SJSA1 (cell line): ENCODE results near the gene RIMBP2. TPM values are rescaled to one million over a fixed set of nuclear protein-coding genes. Genes with fewer than 3 reads are reported as not detected.

ENCODE experiments used
- DNase-seq, 2 experiments: peaks; one replicate each; pipeline ENCODE4 v3.0.0-alpha.2; 2015 to 2020; ENCODE audit warnings: low spot score in 2 of 2, low read depth in 1 of 2
- H3K27ac ChIP-seq: fragments of 250-450 bp; sonication (Bioruptor Pico); 2 replicates; pipeline ENCODE4 v1.5.1; 2020; ENCODE audit warnings: mild to moderate bottlenecking, moderate library complexity
- H3K27me3 ChIP-seq: fragments of 250-450 bp; sonication (Bioruptor Pico); replicated peaks from 2 replicates; pipeline ENCODE4 v1.5.1; 2020; ENCODE audit warnings: mild to moderate bottlenecking, moderate library complexity
- H3K36me3 ChIP-seq: fragments of 250-450 bp; sonication (Bioruptor Pico); 2 replicates; pipeline ENCODE4 v1.5.1; 2020; ENCODE audit warnings: mild to moderate bottlenecking
- H3K4me1 ChIP-seq: fragments of 250-450 bp; sonication (Bioruptor Pico); replicated peaks from 2 replicates; pipeline ENCODE4 v1.6.1; 2021; ENCODE audit warnings: mild to moderate bottlenecking
- H3K4me3 ChIP-seq: fragments of 250-450 bp; sonication (Bioruptor Pico); 2 replicates; pipeline ENCODE4 v1.5.1; 2020; ENCODE audit warnings: mild to moderate bottlenecking
- H3K9me3 ChIP-seq: fragments of 250-450 bp; sonication (Bioruptor Pico); replicated peaks from 2 replicates; pipeline ENCODE4 v1.5.1; 2020; ENCODE audit warnings: mild to moderate bottlenecking
- total RNA-seq: library from RNA; depleted of rRNA; stranded (reverse); fragments of >200 nt; shearing (Covaris generic); gene quantifications from 2 replicates; pipeline ENCODE4 v1.2.3, GENCODE V29; 2014

RIMBP2 gene
- total RNA-seq, 1 experiment from 2014 or later, result 0.16 TPM

DNA sequence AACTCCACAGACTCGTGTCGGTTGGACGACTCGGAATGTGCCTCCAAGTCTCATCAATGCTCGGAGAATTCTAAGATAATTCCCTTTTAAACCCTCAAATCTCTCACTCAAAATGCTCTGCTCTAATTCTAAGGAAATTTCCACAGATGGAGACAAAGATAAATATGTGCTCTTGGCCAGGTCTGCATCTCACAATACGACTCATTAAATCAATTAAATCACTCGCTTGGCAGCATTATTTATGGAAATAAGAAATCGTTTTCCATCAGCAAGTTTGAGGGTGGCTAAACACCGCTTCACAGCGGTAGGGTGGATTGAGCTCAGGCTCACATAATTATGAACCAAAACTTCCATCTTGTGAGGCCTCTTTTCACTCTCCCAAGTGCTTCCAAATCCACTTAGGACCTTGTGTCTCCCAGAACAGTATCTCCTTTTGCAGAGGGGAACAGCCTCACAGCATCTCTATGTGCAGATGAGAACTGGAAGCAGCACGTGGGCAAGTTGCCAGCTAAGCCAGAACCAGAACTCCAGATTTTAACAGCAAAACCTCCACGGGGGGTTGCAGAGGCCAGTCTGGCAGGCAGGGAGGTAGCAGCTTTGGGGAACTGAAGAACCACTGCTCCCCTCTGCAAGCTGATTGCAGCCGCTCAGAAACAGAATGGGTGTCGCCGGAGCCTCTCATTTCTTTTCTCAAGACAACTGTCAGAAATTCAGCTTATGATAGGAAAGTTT is 43.8 kb downstream of the RIMBP2 start:
- peaks cover 2% of the 10 kb centered on the region; the same call in 1 of the 2 replicates for H3K9me3 ChIP-seq

DNA sequence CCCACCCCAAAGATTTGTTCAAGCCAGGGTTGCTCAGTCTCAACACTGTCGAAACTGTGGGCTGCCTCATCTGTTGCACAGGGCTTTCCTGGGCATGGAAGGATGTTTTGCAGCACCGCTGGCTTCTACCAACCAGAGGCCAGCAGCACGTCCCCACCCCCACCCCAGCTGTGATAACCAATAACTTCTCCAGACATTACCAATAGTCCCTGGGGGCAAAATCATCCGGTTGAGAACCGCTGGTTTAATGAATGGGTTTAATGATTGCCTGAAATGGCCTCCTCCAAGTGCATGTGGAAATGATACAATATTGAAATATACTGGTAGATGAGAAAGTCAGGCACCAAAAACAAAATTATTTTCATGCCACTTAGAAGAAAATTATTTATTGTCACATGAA is 44.5 kb downstream of the RIMBP2 start:
- H3K27ac ChIP-seq, result no peak overlapping the region
- H3K4me1 ChIP-seq, result no peaks in the 10 kb centered on the region
- H3K27me3 ChIP-seq, result no peaks in the 10 kb centered on the region
- no peak overlapping the region for H3K4me3 ChIP-seq
- H3K9me3 ChIP-seq, result no peaks in the 10 kb centered on the region; the same call in 1 of the 2 replicates
- H3K36me3 ChIP-seq, result no peaks in the 10 kb centered on the region
- DNase-seq, result no peak

More for the DNA sequence above, 43.8 kb downstream of the RIMBP2 start:
- Histone ChIP-seq H3K4me1 (no peaks in the 10 kb centered on the region), H3K27me3 (no peaks in the 10 kb centered on the region), H3K36me3 (no peaks in the 10 kb centered on the region), H3K27ac (no peak overlapping the region), H3K4me3 (no peak overlapping the region)
- no peak for DNase-seq

GRCh38 chr12:130669797-130670196 is 46.3 kb downstream of the RIMBP2 start:
- H3K27ac ChIP-seq, result no peak overlapping the region
- H3K27me3 ChIP-seq, result no peaks in the 10 kb centered on the region
- no peaks in the 10 kb centered on the region for H3K4me1 ChIP-seq
- no peak overlapping the region for H3K4me3 ChIP-seq
- no peaks in the 10 kb centered on the region; the same call in none of the 2 replicates for H3K9me3 ChIP-seq
- no peaks in the 10 kb centered on the region for H3K36me3 ChIP-seq
- DNase-seq, result no peak

GRCh38 chr12:130669205-130669557 is 46.9 kb downstream of the RIMBP2 start:
- Histone ChIP-seq H3K4me3 (no peak overlapping the region), H3K36me3 (no peaks in the 10 kb centered on the region), H3K4me1 (no peaks in the 10 kb centered on the region), H3K27me3 (no peaks in the 10 kb centered on the region), H3K9me3 (no peaks in the 10 kb centered on the region; the same call in none of the 2 replicates), H3K27ac (no peak overlapping the region)
- DNase-seq, result no peak

GRCh38 chr12:130668286-130669204 is 47.6 kb downstream of the RIMBP2 start:
- Histone ChIP-seq H3K4me1 (no peaks in the 10 kb centered on the region), H3K27ac (no peak overlapping the region), H3K9me3 (no peaks in the 10 kb centered on the region; the same call in none of the 2 replicates), H3K36me3 (no peaks in the 10 kb centered on the region), H3K27me3 (no peaks in the 10 kb centered on the region), H3K4me3 (no peak overlapping the region)
- DNase-seq, result no peak

GRCh38 chr12:130667421-130667960 is 48.6 kb downstream of the RIMBP2 start:
- no peaks in the 10 kb centered on the region for H3K36me3 ChIP-seq
- H3K4me1 ChIP-seq, result no peaks in the 10 kb centered on the region
- H3K4me3 ChIP-seq, result no peak overlapping the region
- no peak for DNase-seq
- H3K9me3 ChIP-seq, result no peaks in the 10 kb centered on the region; the same call in none of the 2 replicates
- no peak overlapping the region for H3K27ac ChIP-seq
- H3K27me3 ChIP-seq, result no peaks in the 10 kb centered on the region

DNA sequence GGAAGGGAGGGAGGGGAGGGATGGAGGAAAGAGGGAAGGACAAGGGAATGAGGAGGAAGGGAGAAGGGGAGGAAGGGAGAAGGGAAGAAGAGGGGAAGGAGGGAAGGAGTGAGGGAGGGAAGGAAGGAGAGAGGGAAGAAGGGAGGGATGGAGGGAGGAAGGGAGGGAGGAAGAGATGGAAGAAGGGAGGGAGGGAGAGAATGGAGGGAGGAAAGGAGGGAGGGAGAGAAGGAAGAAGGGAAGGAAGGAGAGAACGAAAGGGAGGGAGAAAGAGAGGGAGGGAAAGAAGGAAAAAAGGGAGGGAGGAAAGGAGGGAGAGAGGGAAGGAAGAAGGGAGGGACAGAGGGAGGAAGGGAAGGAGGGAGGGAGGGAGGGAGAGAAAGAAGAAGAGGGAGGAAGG is 49.5 kb downstream of the RIMBP2 start:
- H3K9me3 ChIP-seq, result no peaks in the 10 kb centered on the region; the same call in none of the 2 replicates
- DNase-seq, result no peak

DNA sequence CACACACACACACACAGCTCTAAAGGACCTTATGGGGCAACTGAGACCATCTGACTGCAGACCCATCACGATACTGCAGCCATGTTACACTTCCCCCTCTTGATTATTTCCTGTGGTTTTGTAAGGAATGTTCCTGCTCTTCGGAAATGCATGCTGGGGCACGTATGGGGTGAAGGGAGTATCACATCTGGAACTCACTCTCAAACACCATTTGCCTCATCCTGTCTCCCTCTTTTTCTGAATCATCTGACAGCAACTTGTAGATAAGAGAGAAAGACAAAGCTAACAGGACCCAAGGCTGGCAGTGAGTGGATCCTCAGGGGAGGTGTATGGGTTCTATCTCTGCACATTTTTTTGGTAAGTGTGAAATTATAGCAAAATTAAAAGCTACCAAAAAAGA is 50.3 kb downstream of the RIMBP2 start:
- no peaks in the 10 kb centered on the region for H3K27me3 ChIP-seq
- H3K9me3 ChIP-seq, result peaks cover 2% of the 10 kb centered on the region
- H3K36me3 ChIP-seq, result no peaks in the 10 kb centered on the region
- DNase-seq, result no peak
- no peak overlapping the region for H3K27ac ChIP-seq
- no peaks in the 10 kb centered on the region for H3K4me1 ChIP-seq
- H3K4me3 ChIP-seq, result no peak overlapping the region

More for the DNA sequence above, 49.5 kb downstream of the RIMBP2 start:
- Histone ChIP-seq H3K4me3 (no peak overlapping the region), H3K27ac (no peak overlapping the region), H3K27me3 (no peaks in the 10 kb centered on the region), H3K36me3 (no peaks in the 10 kb centered on the region), H3K4me1 (no peaks in the 10 kb centered on the region)

- no peak for DNase-seq
- Histone ChIP-seq H3K9me3 (peaks cover 8% of the 10 kb centered on the region), H3K27me3 (no peaks in the 10 kb centered on the region), H3K27ac (no peak overlapping the region), H3K36me3 (no peaks in the 10 kb centered on the region), H3K4me1 (no peaks in the 10 kb centered on the region), H3K4me3 (no peak overlapping the region)
These were observed 51.3 kb downstream of the RIMBP2 start for GRCh38 chr12:130664772-130665171.

- DNase-seq, result no peak
- Histone ChIP-seq H3K4me1 (no peaks in the 10 kb centered on the region), H3K9me3 (peaks cover 8% of the 10 kb centered on the region), H3K27me3 (no peaks in the 10 kb centered on the region), H3K36me3 (no peaks in the 10 kb centered on the region), H3K4me3 (no peak overlapping the region), H3K27ac (no peak overlapping the region)
These were observed 51.8 kb downstream of the RIMBP2 start for GRCh38 chr12:130664252-130664651.

DNA sequence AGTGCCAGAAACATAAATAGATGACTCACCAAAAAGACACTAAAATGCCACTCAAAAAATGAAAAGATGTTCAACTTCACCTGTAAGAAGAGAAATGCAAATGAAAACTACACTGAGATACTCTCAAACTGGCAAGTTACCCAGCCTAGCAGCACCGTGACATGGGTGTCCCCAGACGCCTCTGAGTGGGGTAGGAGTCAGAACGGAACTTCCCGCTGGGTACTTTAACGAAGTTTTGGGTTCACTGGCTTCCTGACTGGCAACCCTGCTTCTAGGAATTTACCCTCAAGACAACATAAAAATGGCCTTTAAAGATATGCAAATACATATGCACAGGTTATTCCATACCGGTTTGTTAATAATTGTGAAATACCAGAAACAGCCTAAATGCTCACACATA is 52.6 kb downstream of the RIMBP2 start:
- Histone ChIP-seq H3K4me1 (no peaks in the 10 kb centered on the region), H3K9me3 (peaks cover 8% of the 10 kb centered on the region), H3K36me3 (no peaks in the 10 kb centered on the region), H3K27ac (no peak overlapping the region), H3K4me3 (no peak overlapping the region), H3K27me3 (no peaks in the 10 kb centered on the region)
- no peak for DNase-seq

DNA sequence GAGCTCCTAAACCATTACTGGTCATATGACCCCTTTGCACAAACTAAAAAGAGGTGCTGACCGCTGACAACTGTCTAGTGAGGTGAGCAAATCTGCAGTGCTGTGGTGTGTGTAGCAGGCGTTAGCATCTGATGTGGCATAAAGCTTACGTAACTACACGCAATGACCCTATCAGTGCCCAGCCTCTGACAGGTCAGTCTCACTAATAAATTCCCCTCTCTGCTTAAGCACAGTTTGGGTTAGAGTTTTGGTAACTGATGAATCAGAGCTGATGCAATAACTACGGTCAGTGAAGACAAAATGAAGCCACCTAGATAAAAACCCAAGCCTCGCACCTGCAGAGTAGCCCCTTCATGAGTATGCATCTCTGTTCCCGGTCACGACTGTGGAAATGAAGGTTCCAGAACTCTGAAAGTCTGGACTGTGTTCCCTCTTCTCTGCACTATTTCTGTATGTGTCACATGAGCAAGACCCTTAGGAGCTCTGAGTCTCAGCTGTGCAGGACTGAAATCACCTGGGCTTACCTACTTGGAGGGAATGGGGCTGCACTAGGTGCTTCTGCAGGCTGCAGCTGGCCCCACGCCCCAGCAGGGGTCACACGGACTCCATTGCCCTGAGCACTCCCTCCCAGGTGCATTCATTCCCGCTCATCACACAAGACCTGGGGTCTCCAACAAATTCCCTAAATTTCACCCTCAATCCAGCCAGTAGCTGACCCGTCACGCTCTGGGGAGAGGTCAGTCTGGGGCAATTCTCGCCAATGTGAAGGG is 54.4 kb downstream of the RIMBP2 start:
- no peak for DNase-seq
- Histone ChIP-seq H3K36me3 (no peaks in the 10 kb centered on the region), H3K4me3 (no peak overlapping the region), H3K27ac (no peak overlapping the region), H3K4me1 (no peaks in the 10 kb centered on the region), H3K9me3 (peaks cover 8% of the 10 kb centered on the region), H3K27me3 (no peaks in the 10 kb centered on the region)

GRCh38 chr12:130661059-130661458 is 55.0 kb downstream of the RIMBP2 start:
- Histone ChIP-seq H3K9me3 (peaks cover 8% of the 10 kb centered on the region), H3K27me3 (no peaks in the 10 kb centered on the region)

More at GRCh38 chr12:130661059-130661458, 55.0 kb downstream of the RIMBP2 start:
- Histone ChIP-seq H3K27ac (no peak overlapping the region), H3K4me1 (no peaks in the 10 kb centered on the region), H3K36me3 (no peaks in the 10 kb centered on the region), H3K4me3 (no peak overlapping the region)
- no peak for DNase-seq
